D721Med (cell line): ENCODE data around the gene DOCK2.

ENCODE experiments used
- DNase-seq: peaks from one replicate; pipeline ENCODE4 v3.0.0; 2011; ENCODE audit warnings: low spot score; ENCODE audit not compliant: insufficient read length
- FAIRE-seq: peaks from 2 replicates; lab custom pipeline; 2011; peaks lifted over from hg19 to GRCh38; lab: Jason Lieb, UNC
- CTCF ChIP-seq: IDR thresholded peaks from 2 replicates; pipeline ENCODE4 v1.5.1; 2012; ENCODE audit warnings: mild to moderate bottlenecking, control low read depth; ENCODE audit not compliant: insufficient read depth; ENCODE audit errors: missing control alignments

DOCK2 gene

GRCh38 chr5:169697511-169697890 is 60.4 kb downstream of the DOCK2 start:
- TF ChIP-seq CTCF = no peak
- FAIRE-seq (no peak), DNase-seq (no peak)

- DNase-seq (no peak), FAIRE-seq (no peak)
- no peak for TF ChIP-seq CTCF
Measured at GRCh38 chr5:169697976-169698375, 60.9 kb downstream of the DOCK2 start.

DNA sequence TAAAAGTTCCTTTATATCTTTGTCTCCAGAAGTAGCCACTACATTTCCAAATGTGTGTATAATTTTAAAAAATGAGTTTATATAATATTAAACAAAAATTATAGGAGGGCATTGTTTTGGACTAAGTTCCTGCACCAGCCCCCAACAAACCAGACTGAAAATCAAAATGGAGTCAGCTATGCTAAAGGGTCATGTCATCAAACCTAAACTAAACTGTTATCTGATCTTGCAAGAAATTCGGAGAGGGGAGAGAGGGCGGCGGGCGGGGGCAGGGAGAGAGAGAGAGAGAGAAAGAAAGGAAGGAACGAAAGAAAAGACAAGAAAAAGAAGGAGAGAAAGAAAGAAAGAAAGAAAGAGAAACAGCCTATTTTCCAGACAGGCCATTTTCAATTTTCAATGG is 63.5 kb downstream of the DOCK2 start:
- FAIRE-seq = no peak
- TF ChIP-seq CTCF = no peak

GRCh38 chr5:169701910-169702451 is 64.9 kb downstream of the DOCK2 start:
- TF ChIP-seq CTCF = peak; percentile 36
- no peak for DNase-seq
- no peak for FAIRE-seq

More for the DNA sequence above, 63.5 kb downstream of the DOCK2 start:
- no peak for DNase-seq

- FAIRE-seq = no peak
Measured at GRCh38 chr5:169702693-169703481, 65.8 kb downstream of the DOCK2 start.

DNA sequence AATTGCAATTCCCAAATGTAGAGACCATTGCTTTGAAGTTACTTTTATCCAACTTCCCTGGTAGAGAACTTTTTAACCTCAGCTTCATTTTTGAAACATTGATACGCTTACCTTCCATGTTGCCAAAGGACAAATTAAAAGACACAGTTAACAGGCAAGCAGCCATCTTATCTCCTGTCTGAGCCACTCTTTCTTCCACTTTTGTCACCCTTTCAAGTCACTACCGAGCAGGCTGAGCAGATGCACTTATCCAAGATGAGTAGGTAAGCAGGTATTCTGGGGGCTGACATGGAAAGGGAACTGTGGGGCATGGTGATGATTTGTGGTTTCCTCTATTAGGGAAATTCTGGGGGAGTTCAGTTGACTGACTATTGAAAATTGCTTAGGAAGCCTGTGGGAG is 66.7 kb downstream of the DOCK2 start:
- TF ChIP-seq CTCF = no peak
- DNase-seq = no peak
- no peak for FAIRE-seq

More at GRCh38 chr5:169702693-169703481, 65.8 kb downstream of the DOCK2 start:
- no peak for TF ChIP-seq CTCF
- DNase-seq = no peak

GRCh38 chr5:169705322-169705721 is 68.2 kb downstream of the DOCK2 start:
- no peak for TF ChIP-seq CTCF
- DNase-seq (no peak), FAIRE-seq (no peak)
